Limb (tissue), 2 donors: Measurements from ENCODE around the gene ST6GALNAC1.
"Not testable (repeated sequence)": the region's sequence is repeated elsewhere in the genome, so short reads cannot be mapped to it uniquely, and the experiment has no call there.

Experiments
- DNase-seq, 2 donors: peaks; one replicate each; pipeline ENCODE4 v3.0.0-alpha.2; 2016; ENCODE audit errors: extremely low spot score in 2 of 2

Gene ST6GALNAC1

GRCh38 chr17:76612977-76613851 is 30.3 kb downstream of the ST6GALNAC1 start:
- no peak for DNase-seq

DNA sequence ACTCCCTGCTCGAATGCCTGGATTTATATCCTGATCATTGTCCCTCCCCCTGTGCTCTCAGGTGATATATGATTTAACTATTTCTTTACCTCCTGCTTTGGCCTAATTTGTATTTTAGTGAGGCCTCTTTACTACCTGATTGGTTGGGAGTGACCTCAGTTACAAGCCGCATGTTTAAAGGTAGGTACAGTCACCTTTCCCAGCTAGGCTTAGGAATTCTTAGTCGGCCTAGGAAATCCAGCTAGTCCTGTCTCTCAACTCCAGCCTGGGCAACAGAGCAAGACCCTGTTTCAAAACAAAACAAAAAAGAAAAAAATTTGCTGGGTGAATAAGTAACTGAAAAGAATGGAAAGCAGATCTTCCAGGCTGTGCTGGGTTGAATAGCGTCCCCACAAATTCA is 31.1 kb downstream of the ST6GALNAC1 start:
- no peak for DNase-seq

DNA sequence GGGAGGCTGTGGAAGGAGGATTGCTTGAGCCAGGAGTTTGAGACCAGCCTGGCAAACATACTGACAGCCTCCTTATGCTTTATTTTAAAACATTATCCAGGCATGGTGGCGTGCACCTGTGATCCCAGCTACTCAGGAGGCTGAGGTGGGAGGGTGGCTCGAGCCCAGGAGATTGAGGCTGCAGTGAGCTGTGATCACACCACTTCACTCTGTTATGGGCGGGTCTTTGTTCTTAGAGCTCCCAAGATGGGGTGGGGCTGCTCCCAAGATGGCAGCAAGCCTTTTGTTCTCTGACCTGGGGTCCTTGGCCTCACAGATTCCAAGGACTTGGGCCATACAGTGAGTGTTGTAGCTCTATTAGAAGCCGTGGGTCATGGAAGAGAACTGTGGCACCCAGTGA is 31.8 kb downstream of the ST6GALNAC1 start:
- DNase-seq: no peak

- DNase-seq: not testable (repeated sequence)
Measured at GRCh38 chr17:76611080-76611749, 32.3 kb downstream of the ST6GALNAC1 start.

DNA sequence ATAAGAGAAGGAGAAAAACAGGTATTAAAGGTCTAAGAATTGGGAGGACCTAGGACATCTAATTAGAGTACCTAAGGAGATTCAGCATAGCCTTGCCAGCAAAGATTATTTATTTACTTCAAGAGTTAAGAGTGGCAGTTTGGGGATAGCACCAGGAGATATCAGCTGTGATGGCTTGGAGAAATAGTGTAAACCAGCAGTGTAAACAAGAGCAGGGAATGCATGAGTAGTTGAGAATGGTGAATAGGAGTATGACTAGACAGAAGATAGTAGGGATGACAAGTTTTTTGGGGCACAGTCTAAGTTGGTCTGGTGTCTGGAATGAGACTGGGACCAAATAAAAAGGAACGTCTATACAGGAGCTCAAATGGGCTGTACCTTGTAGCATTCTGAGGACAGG is 36.9 kb downstream of the ST6GALNAC1 start:
- not testable (repeated sequence) for DNase-seq

- DNase-seq: no peak
Measured at GRCh38 chr17:76601065-76601464, 42.5 kb downstream of the ST6GALNAC1 start.

GRCh38 chr17:76599694-76600460 is 43.7 kb downstream of the ST6GALNAC1 start:
- no peak for DNase-seq

DNA sequence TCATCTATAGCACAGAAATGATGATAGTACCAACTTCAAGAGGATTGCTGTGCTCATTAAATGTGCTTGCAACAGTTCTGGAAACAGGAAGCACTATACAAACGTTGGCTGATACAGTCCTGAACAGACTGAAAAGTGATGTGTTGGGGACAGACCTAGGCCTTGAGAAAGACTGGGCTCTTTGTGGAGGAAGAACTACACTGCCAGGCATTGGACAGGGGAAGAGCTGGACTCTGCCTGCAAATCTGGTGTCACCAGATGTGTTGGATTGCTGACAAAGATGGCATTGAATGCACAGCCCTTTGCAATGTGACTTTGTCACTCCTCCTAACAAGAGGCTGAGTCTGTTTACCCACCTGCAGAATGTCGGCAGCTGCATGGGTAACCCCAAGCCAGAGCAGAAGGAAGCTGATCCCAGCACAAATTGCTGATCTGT is 45.5 kb downstream of the ST6GALNAC1 start:
- no peak for DNase-seq

GRCh38 chr17:76597156-76598003 is 46.2 kb downstream of the ST6GALNAC1 start:
- DNase-seq: no peak

GRCh38 chr17:76594690-76595089 is 48.9 kb downstream of the ST6GALNAC1 start:
- DNase-seq: no peak

GRCh38 chr17:76593959-76594358 is 49.6 kb downstream of the ST6GALNAC1 start:
- DNase-seq: no peak

DNA sequence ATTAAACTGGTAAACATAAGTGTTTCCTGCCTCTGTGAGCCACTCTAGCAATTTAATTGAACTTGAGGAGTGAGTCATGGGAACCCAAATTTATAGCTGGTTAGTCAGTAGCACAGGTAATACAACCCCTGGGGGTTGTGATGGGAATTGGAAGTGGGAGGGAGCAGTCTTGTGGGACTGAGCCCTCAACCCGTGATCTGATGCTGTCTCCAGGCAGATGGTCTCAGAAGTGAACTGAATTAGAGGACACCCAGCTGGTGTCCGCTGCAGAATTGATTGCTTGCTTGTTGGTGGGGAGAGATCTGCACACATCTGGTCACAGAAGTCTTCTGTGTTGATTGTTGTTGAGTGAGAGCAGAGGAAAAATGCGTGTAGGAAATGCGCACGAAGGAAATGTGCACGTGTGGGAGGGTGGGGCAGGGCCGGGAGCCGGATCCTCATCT is 50.2 kb downstream of the ST6GALNAC1 start:
- no peak for DNase-seq

GRCh38 chr17:76588182-76588581 is 55.4 kb downstream of the ST6GALNAC1 start:
- DNase-seq: no peak

- no peak for DNase-seq
Measured at GRCh38 chr17:76586741-76587487, 56.6 kb downstream of the ST6GALNAC1 start.

GRCh38 chr17:76585649-76586593 is 57.6 kb downstream of the ST6GALNAC1 start, which contains the start of gene ST6GALNAC2:
Gene ST6GALNAC2, minus strand, starts transcription at chr17:76585860. Its CDS starts 52 bp downstream, at chr17:76585808.
- peak in 1 of 2 donors; percentile 66 for DNase-seq

GRCh38 chr17:76585033-76585648 is 58.4 kb downstream of the ST6GALNAC1 start:
- peak in 1 of 2 donors; percentile 55 for DNase-seq

DNA sequence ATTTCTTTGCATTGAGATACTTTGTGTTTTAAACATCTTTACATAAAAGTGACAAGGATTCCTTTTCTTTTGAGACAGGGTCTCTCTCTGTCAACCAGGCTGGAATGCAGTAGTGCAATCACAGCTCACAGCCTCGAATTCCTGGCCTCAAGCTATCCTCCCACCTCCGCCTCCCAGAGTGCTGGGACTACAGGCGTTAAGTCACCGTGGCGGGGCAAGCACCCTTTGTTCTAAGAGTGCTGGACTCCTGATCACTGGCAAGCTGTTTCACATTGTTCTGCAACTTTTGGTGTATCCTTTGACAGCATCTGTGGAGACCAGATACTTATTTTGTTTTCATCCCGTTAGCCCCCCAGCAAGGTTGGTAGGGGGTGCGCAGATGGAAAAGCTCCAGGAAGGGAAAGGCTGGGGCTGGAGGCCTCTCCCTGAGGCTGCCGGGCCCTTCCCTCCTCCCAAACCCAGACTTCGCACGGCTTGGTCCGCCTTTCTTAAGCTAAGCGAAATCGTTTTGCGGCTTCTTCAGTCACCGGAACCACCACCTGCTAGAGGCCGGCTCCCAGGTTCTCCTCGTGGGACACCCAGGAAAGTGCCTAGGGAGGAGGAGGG is 59.0 kb downstream of the ST6GALNAC1 start:
- no peak for DNase-seq

DNA sequence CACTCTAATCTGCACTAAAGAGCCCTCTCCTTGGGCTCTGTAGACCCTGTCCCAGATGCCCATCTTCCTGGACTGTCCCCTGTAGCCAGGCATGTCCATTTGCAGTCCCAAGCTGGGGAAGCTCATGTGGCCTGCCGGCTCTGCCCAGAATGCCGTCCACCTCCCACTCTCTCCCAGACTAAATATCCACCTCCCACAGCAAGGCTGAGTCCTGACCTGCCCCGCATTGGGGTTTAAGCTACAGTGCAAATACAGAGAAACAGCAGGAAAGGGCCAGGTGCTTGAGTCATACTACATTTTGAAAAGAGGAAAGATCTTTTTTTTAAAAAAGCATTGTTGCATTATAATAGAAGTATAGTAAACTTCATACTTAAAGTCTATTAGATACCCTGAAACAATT is 60.9 kb downstream of the ST6GALNAC1 start:
- DNase-seq: no peak
